Activated B cell treated with CpG ODN at 0.5 μM for 24 hours (primary cell): Measurements from ENCODE around the gene GBP2. TPM values are rescaled to one million over a fixed set of nuclear protein-coding genes. Genes with fewer than 3 reads are reported as not detected.

Source experiments
- ATAC-seq: fragments of 200-7000 bp; cut with Tn5 transposase; one replicate; pipeline ENCODE4 v1.10.0; 2021; ENCODE audit warnings: low read depth, mild to moderate bottlenecking, moderate library complexity
- CTCF ChIA-PET: fragments of 350-600 bp; sonication (Branson Sonifier 250); formaldehyde crosslinking; loops from one replicate; lab custom pipeline; 2021; ENCODE audit warnings: antibody characterized with exemption; lab: Charles Lee
- POLR2A ChIA-PET: fragments of 350-600 bp; sonication (Branson Sonifier 250); formaldehyde crosslinking; loops from one replicate; lab custom pipeline; 2021; ENCODE audit warnings: antibody characterized with exemption; lab: Charles Lee
- DNase-seq: peaks from one replicate; pipeline ENCODE4 v3.0.0; 2022
- H3K27ac Mint-ChIP-seq: one replicate; pipeline ENCODE4 v1.8.0; 2020; ENCODE audit warnings: mixed read lengths
- H3K27me3 Mint-ChIP-seq: one replicate; pipeline ENCODE4 v1.8.0; 2021; ENCODE audit warnings: mixed read lengths
- H3K36me3 Mint-ChIP-seq: one replicate; pipeline ENCODE4 v1.8.0; 2021; ENCODE audit warnings: low read depth, mixed read lengths
- H3K4me1 Mint-ChIP-seq: one replicate; pipeline ENCODE4 v1.8.0; 2021; ENCODE audit warnings: mixed read lengths
- H3K4me3 Mint-ChIP-seq: one replicate; pipeline ENCODE4 v1.8.0; 2020; ENCODE audit warnings: mild to moderate bottlenecking, mixed read lengths
- H3K9me3 Mint-ChIP-seq: one replicate; pipeline ENCODE4 v1.8.0; 2020; ENCODE audit warnings: mixed read lengths
- CTCF ChIP-seq: fragments of 200-600 bp; IDR thresholded peaks from one replicate; pipeline ENCODE4 v1.8.0; 2022; ENCODE audit warnings: antibody characterized with exemption, mild to moderate bottlenecking
- intact Hi-C: fragments of 100-400 bp; cut with micrococcal nuclease; formaldehyde crosslinking; loops from one replicate; pipeline ENCODE4 v1.15.1; 2024
- total RNA-seq: library from RNA; stranded (reverse); gene quantifications from 2 replicates; pipeline ENCODE4 v1.2.3, GENCODE V29; 2022

GBP2 gene
- total RNA-seq, 1 donor from 2014 or later, result 26.7 TPM

GRCh38 chr1:89070509-89070908 lies 55.4 kb downstream of the GBP2 start:
- CTCF ChIA-PET, result interaction anchor here (1.9 kb wide), 1 partner anchor 15 kb away, joined by 11 read pairs; no protein-coding TSS in a partner anchor
- POLR2A ChIA-PET, result interaction anchor here (1.3 to 1.7 kb wide), 2 partner anchors 22 to 49 kb away, joined by 4 read pairs; no protein-coding TSS in a partner anchor
- H3K27ac Mint-ChIP-seq, result no peak overlapping the region
- H3K4me1 Mint-ChIP-seq, result peaks cover 13% of the 10 kb centered on the region
- H3K4me3 Mint-ChIP-seq, result peak overlapping the region; percentile 80
- no peak for DNase-seq
- no peaks in the 10 kb centered on the region for H3K27me3 Mint-ChIP-seq
- H3K36me3 Mint-ChIP-seq, result no peaks in the 10 kb centered on the region
- no peak for ATAC-seq
- no peak for TF ChIP-seq CTCF
- H3K9me3 Mint-ChIP-seq, result peaks cover 7% of the 10 kb centered on the region
- intact Hi-C loops, result no loop called here

GRCh38 chr1:89069951-89070350 lies 56.0 kb downstream of the GBP2 start:
- peaks cover 2% of the 10 kb centered on the region for H3K36me3 Mint-ChIP-seq

GRCh38 chr1:89068291-89068690 lies 57.6 kb downstream of the GBP2 start:
- ChIA-PET POLR2A (interaction anchor here (0.6 kb wide), 1 partner anchor 47 kb away, joined by 3 read pairs; no protein-coding TSS in a partner anchor), CTCF (no interaction called here)
- no peak for TF ChIP-seq CTCF
- peaks cover 2% of the 10 kb centered on the region for H3K36me3 Mint-ChIP-seq
- peaks cover 33% of the 10 kb centered on the region for H3K4me1 Mint-ChIP-seq
- H3K27ac Mint-ChIP-seq, result no peak overlapping the region
- H3K4me3 Mint-ChIP-seq, result no peak overlapping the region
- ATAC-seq, result no peak
- H3K27me3 Mint-ChIP-seq, result no peaks in the 10 kb centered on the region
- peaks cover 1% of the 10 kb centered on the region for H3K9me3 Mint-ChIP-seq
- intact Hi-C loops, result no loop called here
- no peak for DNase-seq

More at GRCh38 chr1:89069951-89070350, 56.0 kb downstream of the GBP2 start:
- no peak for TF ChIP-seq CTCF
- H3K9me3 Mint-ChIP-seq, result peaks cover 7% of the 10 kb centered on the region
- ChIA-PET POLR2A (interaction anchor here (1.3 to 1.7 kb wide), 3 partner anchors 23 to 127 kb away, joined by 3 to 4 read pairs (median 4); no protein-coding TSS in a partner anchor), CTCF (interaction anchor here (0.9 to 1.9 kb wide), 2 partner anchors 12 to 16 kb away, joined by 3 to 11 read pairs; no protein-coding TSS in a partner anchor)
- peak overlapping the region; percentile 80 for H3K4me3 Mint-ChIP-seq
- ATAC-seq (no peak), DNase-seq (no peak)
- no peaks in the 10 kb centered on the region for H3K27me3 Mint-ChIP-seq
- peak overlapping the region; percentile 28 for H3K27ac Mint-ChIP-seq
- H3K4me1 Mint-ChIP-seq, result peaks cover 17% of the 10 kb centered on the region
- intact Hi-C loops, result no loop called here

- Mint-ChIP-seq H3K9me3 (no peaks in the 10 kb centered on the region), H3K4me3 (peak within 1 kb of the TSS; percentile 90), H3K27ac (peak within 1 kb of the TSS; percentile 86), H3K4me1 (peaks cover 47% of the 10 kb centered on the region), H3K36me3 (peaks cover 21% of the 10 kb centered on the region), H3K27me3 (no peaks in the 10 kb centered on the region)
- ATAC-seq (peak; percentile 72), DNase-seq (no peak)
- intact Hi-C loops, result loop anchor here (1.0 to 2.0 kb wide), 3 partner anchors 43 to 293 kb away; partner anchors contain the start of genes GBP3 and GBP5
- POLR2A ChIA-PET, result interaction anchor here (0.6 to 2.5 kb wide), 7 partner anchors 16 to 381 kb away, joined by 3 to 14 read pairs (median 6); partner anchors contain the start of genes GBP3, GBP4 and PKN2
- no peak for TF ChIP-seq CTCF
- CTCF ChIA-PET, result interaction anchor here (0.6 to 1.7 kb wide), 4 partner anchors 20 to 293 kb away, joined by 3 to 8 read pairs (median 6); partner anchors contain the start of gene GBP4
Observed at GRCh38 chr1:89065079-89065868, 60.6 kb downstream of the GBP2 start, which contains the start of gene GBP1. Gene GBP1 (minus strand): TSS chr1:89065208. CDS start chr1:89063234, 1,974 bp downstream.
